HG03558 (cell line): Measurements from ENCODE around the gene ARHGEF12.

Source experiments
- ATAC-seq: cut with Tn5 transposase; IDR thresholded peaks from one replicate; pipeline ENCODE4 v1.9.1; 2021; ENCODE audit warnings: moderate number of reproducible peaks; ENCODE audit not compliant: unreplicated experiment; ENCODE audit errors: extremely low read depth

The ARHGEF12 gene

DNA sequence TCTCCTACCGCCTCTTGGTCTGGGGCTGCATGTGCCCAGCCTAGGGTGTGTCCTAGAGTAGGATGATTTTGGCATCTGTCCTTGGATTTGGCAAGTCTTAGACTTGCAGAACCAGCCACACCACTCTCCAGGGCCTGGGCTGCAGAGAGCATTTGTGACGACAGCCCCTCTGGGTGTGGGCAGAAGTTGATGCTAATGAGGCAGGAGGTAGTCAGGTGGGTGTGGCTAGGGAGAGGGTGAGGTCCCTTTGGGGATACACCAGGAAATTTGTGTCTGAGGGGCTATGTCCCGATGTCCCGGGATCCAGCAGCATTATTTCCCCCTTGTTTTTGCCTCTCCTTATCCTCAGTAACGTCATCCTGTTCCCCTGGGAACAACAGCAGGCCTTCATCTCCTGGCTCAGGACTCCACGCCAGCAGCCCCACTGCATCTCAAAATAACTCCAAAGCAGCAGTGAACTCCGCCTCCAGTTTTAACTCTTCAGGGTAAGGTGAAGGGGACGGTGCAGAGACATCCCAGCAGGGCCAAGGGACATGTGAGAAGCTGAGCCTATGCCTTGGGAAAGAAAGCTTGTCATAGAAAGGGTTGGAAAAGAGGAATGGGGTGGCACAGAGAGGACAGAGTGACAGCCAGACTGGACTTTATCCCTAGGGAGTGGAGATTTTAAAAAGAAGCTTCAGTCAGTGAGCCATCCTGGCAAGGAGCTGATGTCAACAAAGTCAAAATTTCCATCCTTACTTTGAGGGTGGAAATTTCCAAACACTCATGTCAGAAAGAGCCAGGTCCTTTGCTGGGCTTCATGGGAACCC, 19.1 kb upstream of the ARHGEF12 start:
- ATAC-seq, result no peak

DNA sequence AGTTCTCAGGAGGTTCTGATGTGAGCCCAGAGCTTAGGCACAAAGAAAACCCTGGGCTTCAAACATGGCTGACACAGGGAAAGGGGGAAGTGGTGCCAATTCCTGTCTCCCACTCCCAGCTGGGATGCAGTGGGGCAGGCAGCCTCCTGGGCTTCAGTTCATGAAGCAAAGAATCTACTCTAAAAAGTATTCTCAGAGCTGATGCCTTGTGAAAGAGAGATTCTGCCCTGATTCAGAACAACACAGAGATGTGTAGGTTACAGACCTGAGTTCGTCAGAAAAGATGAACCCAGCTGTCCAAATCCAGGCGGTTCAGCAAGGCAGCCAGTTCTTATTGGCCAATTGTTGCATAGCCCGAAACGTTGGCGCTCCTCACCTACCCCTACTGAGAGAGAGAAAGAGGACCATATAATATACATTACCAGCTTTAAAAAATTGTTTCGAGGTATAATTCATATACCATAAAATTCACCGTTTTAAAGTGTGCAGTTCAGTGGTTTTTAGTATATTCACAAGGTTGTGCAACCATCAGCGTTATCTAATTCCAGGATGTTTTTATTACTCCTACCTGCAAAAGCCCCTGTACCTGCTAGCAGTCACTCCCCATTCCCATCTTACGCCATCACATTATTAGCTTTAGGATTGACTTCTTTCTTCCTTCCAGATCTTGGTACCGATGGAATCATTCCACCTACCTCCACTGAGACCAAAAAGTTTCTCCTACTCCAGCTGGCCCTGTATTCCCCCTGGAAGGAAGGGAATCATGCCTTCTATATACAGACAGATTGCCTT, 18.3 kb upstream of the ARHGEF12 start:
- ATAC-seq, result no peak

DNA sequence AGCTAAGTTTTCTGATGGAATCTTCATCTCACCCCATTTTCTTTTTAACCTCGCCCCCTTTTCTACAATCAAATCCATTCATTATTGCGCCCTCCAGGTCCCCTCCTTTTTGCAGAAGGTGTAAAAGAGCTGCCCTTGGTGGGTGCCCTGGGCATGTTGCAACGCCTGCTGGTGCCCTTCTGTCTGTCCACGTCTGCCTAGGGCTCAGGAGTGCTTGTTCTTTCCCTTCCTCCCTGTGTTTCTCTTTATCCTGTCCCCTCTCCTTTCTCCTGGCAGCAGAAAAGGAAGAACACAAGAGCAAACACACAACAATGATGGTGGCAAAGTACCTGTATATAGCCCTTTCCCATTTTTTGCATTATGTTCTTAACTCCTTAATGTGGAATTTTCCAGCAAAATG, 17.3 kb upstream of the ARHGEF12 start:
- ATAC-seq, result no peak

DNA sequence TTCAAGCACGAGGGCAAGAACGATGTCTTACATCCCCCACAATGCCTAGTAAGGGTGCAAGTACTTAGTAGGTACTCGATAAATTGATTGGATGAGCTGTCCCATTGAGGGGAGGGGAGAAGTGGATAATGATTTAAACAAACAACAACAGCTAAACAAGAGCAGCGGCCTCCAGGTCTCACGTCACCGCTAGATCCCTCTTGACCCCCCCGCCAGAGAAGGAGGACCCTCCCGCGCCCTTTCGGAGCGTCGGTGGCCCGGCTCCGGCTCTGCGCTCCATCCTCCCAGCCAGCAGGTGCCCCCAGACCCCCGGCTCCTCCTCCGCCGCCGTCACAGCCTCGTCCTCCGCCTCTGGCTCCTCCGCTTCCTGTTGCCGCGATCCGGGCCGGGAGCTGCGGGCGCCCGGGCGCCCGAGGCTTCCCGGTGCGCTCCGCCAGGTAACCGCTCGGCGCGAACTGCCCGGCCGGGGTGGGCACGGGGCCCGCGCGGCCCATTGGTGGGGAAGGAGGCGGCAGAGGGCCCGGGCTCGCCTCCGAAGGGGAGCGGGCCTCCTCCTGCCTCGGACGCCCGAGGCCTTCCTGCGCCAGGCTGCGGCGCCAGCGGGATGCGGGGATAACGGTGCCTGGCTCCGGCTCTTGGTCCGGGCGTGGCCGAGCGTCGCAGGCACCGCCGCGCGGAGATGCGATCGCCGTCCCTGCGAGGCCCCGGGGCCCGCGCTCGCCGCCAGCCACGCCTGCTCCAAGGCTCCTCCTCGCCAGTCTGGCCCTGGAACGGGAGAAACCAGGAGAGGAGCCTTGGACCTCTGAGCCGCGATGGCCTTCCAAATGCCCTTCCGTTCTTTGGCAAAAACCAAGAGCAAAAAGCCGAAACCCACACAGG, 11.0 kb upstream of the ARHGEF12 start, which contains the start of gene TLCD5:
TSS of gene TLCD5 (plus strand) at position 368 of the 879 bp plus-strand sequence. CDS start 2,143 bp downstream, outside the sequence.
- ATAC-seq, result no peak

DNA sequence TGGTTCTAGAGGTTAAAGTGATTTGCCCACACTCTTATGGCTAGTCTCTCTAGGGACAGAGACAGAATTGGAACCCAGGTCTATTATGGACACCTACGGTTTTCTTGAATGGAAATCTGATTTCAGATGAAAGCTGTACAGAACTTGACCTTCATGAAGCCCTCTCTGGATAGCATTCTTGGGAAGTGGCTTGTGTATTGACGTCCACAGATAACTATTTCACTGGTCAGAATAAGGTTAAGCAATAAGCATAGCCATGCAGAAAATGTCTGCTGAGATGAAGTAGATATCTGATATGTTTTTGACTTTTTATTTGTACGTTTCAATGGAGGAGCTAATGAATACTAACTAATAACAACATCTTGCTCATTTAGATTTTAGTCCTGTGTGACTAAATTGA, 10.0 kb upstream of the ARHGEF12 start:
- ATAC-seq, result no peak

DNA sequence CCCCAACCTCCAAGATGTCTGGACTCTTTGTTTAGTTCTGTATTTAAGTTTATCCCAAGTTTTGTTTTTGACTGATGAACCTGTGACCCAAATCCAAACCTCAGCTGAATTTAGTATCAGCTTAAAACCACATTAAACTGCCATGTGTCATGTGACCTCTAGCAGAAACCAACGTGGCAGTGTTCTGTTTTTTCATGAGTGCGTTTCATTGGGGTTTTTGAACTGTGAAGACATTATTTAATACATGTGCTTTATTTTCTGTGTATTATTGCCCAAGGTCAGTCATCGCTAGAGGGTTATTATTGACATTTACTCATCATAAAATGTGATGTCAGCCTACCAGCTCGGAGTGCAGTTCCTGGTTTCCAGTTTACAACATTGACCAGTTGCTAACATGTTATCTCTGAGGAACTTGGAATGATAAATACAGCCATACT, 9.3 kb upstream of the ARHGEF12 start:
- no peak for ATAC-seq

DNA sequence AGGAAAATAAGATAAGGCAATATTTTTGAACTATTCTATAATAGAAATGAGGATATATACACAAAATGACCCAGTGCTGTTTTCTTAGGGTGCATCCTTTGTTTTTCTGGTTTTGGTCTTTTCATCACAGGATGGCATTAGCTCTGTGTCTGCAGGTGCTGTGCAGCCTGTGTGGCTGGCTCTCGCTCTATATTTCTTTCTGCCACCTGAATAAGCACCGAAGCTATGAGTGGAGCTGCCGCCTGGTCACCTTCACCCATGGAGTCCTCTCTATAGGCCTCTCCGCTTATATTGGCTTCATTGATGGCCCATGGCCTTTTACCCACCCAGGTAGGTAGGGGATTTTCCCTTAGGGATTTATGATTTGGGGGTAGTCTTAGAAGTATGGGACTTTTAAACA, 8.9 kb upstream of the ARHGEF12 start:
- no peak for ATAC-seq

DNA sequence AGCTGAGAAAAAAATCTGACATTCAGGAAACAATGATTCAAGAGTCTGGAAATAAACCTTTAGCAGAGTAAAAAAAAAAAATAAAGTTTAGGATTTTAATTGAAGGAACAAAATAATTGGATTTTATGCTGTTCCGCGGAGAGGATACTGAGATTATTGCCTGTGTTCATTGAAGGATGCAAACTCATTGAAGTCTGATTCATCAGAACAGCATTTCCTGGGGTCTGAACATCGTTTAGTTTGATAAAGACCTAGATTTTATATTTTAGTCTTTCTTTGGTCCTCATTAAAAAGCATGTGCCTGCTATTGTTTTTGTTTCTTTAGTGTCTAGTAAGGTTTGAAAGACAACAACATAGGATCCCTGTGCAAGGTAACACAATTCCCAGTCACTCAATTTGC, 6.7 kb upstream of the ARHGEF12 start:
- no peak for ATAC-seq

DNA sequence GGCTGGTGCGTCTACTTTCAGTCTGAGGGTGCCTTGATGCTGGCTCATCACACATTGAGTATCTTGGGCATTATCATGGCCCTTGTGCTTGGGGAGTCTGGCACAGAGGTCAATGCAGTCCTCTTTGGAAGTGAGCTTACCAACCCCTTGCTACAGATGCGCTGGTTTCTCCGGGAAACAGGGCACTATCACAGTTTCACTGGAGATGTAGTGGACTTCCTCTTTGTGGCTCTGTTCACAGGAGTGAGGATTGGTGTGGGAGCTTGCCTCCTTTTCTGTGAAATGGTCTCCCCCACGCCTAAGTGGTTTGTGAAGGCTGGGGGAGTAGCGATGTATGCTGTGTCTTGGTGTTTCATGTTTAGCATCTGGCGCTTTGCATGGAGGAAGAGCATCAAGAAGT, 6.2 kb upstream of the ARHGEF12 start:
- no peak for ATAC-seq

DNA sequence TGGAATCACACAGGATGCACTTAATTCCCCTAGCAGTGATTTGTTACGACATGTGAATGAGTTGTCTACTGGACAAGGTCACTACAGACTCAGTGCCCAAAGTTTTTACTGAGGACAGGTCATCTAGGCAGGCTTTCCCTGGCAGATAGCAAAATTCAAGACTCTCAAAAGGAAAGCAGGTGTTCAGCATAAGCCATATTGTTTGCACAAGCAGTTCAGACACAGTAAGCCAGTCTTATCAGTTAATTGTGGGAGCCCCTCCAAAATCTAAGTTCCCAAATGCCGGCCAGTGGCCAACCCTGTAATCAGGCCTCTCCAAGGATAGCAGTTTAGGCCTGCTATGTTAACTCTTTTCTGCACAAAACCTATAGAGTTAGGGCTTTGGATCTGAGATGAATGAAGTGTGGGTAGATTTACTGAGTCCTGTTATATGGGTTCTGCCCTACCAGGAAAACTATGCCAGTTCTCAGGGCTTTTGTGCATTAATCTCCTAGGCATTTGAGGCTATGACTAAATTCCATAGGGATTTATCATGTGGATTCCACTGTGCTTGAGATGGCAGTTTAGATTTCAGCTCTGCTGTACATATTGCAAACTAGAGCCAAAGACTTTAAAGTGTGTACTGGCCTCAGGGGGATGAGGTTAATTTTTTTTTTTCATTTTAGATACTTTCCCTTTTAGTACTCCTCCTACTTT, 4.8 kb upstream of the ARHGEF12 start:
- ATAC-seq, result no peak

DNA sequence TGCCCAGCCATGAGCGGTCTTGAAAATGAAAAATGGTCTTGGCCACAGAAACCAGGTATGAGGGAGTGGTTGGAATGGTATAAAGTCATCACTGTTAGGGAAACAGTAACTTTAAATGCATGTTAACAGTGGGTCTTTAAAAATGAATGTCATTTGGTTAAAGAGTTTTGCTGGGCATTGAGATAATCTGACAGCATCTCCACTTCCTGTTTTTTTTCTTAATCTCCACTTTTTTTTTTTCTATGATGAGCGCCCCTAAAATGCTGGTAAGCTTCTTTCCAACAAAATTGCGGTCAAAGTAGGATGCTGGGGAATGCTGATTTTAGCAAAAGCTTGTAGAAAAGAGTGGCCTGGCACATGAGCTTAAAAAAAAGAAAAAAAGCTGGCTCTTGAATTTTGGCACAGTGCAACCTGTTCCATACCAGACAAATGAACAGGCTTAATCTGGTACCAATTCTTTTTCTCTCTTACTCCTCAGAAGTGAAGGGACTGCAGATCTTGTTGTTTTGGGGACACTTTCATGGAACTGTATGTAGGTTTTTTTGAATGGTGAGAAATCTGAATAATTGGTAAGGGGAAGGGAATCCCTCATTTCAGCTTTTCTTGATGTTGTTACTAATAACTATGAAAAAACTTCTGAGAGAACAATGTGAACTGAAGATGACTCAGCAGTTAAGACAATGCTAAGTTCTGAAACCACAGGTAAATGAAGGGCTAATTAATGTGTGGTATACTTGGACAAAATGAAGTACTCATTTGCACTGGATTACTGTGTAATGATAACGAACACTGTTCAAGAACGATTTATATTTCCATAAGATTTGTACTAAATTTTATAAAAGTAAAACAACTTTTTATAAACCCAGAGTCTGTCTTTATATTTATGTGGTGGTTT, 3.1 kb upstream of the ARHGEF12 start:
- no peak for ATAC-seq

DNA sequence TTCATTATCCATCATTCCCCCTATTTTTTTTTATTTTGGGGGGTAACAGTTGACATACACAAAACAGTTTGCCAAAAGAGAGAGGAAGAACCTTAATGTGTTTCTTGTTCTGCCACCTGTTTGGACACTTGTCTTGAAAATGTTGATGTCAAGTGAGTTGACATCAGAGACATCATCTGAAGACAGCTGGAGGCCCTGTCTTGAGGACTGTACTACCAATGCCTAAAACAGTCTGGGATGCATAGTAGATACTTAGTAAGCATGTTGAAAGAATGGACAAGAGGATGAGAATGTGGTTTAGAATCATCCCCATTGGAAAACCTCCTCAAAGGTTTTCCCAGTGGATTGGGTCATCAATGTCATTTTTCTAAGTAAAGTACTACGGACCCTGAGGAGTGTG, 2.4 kb upstream of the ARHGEF12 start:
- ATAC-seq, result no peak

DNA sequence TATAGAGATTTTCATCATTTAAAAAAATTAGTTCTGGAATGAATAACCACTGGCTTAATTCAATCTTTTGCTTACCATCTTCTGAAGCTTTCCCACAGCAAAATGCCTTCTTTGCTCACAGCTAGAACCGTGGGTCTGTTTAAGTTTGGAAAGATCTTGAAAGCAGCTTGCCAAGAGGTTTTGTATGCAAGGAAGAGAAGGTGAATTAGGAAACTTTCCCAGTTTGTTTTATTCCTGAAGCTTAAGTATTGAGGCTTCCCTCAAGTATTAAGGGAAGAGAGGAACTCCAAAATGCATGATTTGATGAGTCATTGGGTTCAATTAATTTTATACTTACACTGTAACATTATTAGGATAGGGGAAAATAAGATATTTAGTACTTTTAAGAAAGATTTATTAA, 1.9 kb upstream of the ARHGEF12 start:
- ATAC-seq, result no peak

DNA sequence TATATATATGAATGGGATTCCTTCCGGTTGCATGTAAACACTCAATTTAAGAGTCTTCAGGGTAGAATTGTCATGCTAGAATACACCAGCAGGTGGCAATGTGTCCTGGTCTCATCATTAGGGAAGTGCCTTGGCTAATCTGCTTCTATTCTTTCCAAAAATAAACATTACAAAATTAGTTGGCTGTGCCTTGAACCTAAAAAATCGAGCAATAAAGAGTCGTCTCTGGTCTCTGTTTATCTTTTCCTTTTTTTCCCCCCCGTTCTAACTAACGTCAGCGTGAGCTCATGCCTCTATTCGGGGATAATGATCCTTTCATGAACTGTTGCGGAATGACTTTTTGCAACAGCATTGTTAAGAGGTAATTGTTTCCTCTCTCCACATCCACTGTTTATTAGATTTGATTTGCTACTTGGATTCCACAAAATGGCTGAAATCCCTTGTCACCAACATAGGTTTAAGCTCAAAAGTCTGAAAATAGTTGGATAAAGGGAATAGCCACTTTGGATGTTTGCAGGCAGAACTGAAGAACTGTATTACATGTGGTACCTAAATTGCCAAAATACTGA, 1.2 kb upstream of the ARHGEF12 start:
- ATAC-seq, result no peak

DNA sequence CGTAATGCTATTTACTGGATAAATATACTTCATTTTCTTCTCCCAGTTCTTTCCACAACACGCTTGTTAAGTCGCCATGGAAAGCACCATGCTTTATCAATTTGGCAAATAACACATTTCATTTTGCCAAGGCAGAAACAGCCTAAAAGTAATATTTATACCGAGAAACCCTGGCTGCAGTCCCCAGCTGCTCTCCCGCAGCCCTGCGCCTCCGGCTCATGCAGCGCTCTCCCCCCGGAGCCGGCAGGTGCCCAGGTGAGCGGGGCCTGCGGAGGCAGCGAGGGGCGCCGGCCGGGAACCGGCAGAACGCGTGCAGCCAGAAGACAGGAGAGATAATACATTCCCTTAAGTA, 681 bp upstream of the ARHGEF12 start:
- ATAC-seq, result no peak

DNA sequence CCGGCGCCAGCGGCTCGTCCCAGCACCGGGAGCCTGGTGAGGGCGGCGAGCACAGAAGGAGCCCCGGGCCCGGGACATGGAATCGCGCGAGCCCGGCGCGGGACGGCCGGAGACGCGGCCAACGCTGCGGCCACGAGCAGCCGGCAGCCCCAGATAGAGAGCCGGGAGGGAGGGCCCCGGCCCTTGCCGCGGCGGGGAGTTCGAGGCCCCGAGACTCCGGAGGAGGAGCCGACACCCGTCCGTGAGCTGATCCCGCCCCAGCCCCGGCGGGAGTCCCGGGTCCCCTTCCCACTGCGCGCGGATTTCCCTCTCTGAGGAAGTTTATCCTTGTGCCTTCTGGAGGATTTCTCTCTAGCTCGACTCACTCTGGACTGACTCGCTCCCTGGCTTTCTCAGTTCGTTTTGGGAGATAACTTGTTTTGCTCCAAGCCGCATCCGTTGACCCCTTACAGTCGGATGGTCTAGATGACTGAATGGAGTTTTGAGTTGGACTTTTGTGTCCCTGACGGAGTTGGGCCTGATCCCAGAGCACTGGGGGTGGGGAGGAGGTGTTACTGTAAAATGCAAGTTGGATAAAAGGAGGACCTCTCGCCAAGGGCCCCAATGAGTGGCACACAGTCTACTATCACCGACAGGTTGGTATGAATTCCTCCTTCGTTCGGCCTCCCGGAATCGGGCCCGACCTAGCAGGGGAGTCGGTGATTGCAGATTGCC, 585 bp downstream of the ARHGEF12 start:
- no peak for ATAC-seq

DNA sequence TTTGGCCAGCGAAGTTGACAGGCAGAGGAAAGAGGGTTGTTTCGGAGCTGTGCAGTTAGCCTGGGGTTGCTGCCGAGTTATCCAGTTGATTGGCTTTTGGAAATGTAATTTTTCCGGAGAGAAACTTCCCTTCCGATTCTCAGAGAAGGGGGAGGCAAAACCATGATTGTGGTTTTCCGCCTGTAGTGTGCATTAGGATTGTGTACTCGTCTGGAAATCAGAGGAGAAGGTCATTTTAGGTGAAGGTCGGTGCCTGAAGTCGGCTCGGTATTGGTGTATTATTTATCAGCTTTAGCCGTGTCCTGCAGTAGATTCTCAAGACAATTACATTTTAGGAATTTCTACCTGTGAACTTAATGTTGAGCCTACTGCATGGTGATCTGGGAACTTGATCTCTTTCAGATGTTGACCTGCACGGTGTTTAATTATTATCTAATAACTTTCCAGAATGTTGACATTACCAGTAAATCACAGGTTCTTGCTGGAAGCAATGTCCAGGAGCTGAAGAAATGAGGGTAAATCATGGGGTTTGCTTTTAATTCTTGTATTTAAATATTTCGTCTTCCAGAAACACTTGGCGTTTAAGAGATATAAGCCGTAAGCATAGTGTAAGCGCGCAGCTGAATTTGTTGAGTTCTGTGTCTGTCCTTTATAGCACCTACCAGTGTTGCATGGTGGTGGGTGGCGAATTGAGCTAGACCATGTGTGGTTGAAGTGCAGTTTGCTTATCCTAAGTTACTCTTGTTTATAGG, 1.3 kb downstream of the ARHGEF12 start:
- ATAC-seq, result no peak
